Caco-2 (cell line): ENCODE measurements around the gene KDM4E. TPM values are rescaled to one million over a fixed set of nuclear protein-coding genes. Genes with fewer than 3 reads are reported as not detected.

Experiments
- BruUV-seq: library from RNA; stranded (reverse); fragments of 400-500 nt; replicated peaks from 2 replicates; lab custom pipeline; 2021; lab: Mats Ljungman, UMichigan
- CTCF ChIA-PET: fragments of 300-600 bp; sonication (Branson Sonifier 250); formaldehyde crosslinking; loops from one replicate; lab custom pipeline; 2022; ENCODE audit warnings: antibody characterized with exemption; lab: Charles Lee
- POLR2A ChIA-PET: fragments of 300-600 bp; sonication (Branson Sonifier 250); formaldehyde crosslinking; loops from one replicate; lab custom pipeline; 2022; ENCODE audit warnings: antibody characterized with exemption; lab: Charles Lee
- DNase-seq, 2 experiments: peaks; one replicate each; pipeline versions ENCODE4 v3.0.0 to v3.0.0-alpha.2; 2020 to 2022
- H3K27me3 ChIP-seq: replicated peaks from 2 replicates; pipeline ENCODE4 v1.6.0; 2011; ENCODE audit warnings: low read length; ENCODE audit not compliant: control insufficient read depth, insufficient read depth
- H3K36me3 ChIP-seq: 2 replicates; pipeline ENCODE4 v1.5.1; 2011; ENCODE audit warnings: low read length; ENCODE audit not compliant: control insufficient read depth, insufficient read depth
- H3K4me1 ChIP-seq: fragments of 250-450 bp; sonication (Bioruptor Pico); 2 replicates; pipeline ENCODE4 v1.5.1; 2020; ENCODE audit warnings: mild to moderate bottlenecking
- H3K4me3 ChIP-seq: 2 replicates; pipeline ENCODE4 v1.5.1; 2011; ENCODE audit warnings: low read depth, mild to moderate bottlenecking, control low read depth, low read length
- H3K9me3 ChIP-seq: fragments of 250-450 bp; sonication (Bioruptor Pico); 2 replicates; pipeline ENCODE4 v1.5.1; 2020; ENCODE audit warnings: mild to moderate bottlenecking, moderate library complexity
- H3K27ac Mint-ChIP-seq: one replicate; pipeline ENCODE4 v1.8.0; 2022; ENCODE audit warnings: mixed read lengths; ENCODE audit not compliant: unreplicated experiment
- H3K27me3 Mint-ChIP-seq: one replicate; pipeline ENCODE4 v1.8.0; 2022; ENCODE audit warnings: mixed read lengths; ENCODE audit not compliant: insufficient read depth, unreplicated experiment
- H3K36me3 Mint-ChIP-seq: one replicate; pipeline ENCODE4 v1.8.0; 2022; ENCODE audit warnings: mild to moderate bottlenecking, mixed read lengths; ENCODE audit not compliant: insufficient read depth, unreplicated experiment
- H3K4me1 Mint-ChIP-seq: one replicate; pipeline ENCODE4 v1.8.0; 2022; ENCODE audit warnings: low read depth, mixed read lengths; ENCODE audit not compliant: unreplicated experiment
- H3K4me3 Mint-ChIP-seq: one replicate; pipeline ENCODE4 v1.8.0; 2022; ENCODE audit warnings: mild to moderate bottlenecking, moderate library complexity, mixed read lengths; ENCODE audit not compliant: unreplicated experiment
- H3K9me3 Mint-ChIP-seq: one replicate; pipeline ENCODE4 v1.8.0; 2022; ENCODE audit warnings: mixed read lengths; ENCODE audit not compliant: unreplicated experiment
- intact Hi-C: fragments of 100-400 bp; cut with micrococcal nuclease; formaldehyde crosslinking; loops from one replicate; pipeline ENCODE4 v1.10.0; 2022; ENCODE audit not compliant: unreplicated experiment
- total RNA-seq: library from RNA; stranded (reverse); gene quantifications from 2 replicates; pipeline ENCODE4 v1.2.3, GENCODE V29; 2022
- TF ChIP-seq, protein P1 (sequence below), 2 experiments: fragments of 200-600 bp in 1 of 2; IDR thresholded peaks; 1 replicate in 1 of 2; 2 replicates in 1 of 2; pipeline versions ENCODE4 v1.5.1 to v1.8.0; 2011 to 2022; ENCODE audit warnings: antibody characterized with exemption in 1 of 2, control low read depth in 1 of 2, inconsistent platforms in 1 of 2, low read depth in 1 of 2, low read length in 1 of 2, mild to moderate bottlenecking in 1 of 2, moderate library complexity in 1 of 2; ENCODE audit not compliant: insufficient read depth in 1 of 2, severe bottlenecking in 1 of 2, unreplicated experiment in 1 of 2

KDM4E gene
- total RNA-seq, 1 experiment from 2014 or later = not detected

DNA sequence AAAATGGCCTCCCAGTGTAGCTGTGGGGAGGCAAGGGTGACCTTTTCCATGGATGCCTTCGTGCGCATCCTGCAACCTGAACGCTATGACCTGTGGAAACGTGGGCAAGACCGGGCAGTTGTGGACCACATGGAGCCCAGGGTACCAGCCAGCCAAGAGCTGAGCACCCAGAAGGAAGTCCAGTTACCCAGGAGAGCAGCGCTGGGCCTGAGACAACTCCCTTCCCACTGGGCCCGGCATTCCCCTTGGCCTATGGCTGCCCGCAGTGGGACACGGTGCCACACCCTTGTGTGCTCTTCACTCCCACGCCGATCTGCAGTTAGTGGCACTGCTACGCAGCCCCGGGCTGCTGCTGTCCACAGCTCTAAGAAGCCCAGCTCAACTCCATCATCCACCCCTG is 26.8 kb upstream of the KDM4E start:
- Histone ChIP-seq H3K36me3 (no peaks in the 10 kb centered on the region), H3K4me1 (0 out of 2 replicates have a peak, but pooled peaks cover 4% of the 10 kb centered on the region), H3K4me3 (no peak overlapping the region), H3K27me3 (no peaks in the 10 kb centered on the region), H3K9me3 (no peaks in the 10 kb centered on the region)
- Mint-ChIP-seq H3K4me3 (no peak overlapping the region), H3K9me3 (no peaks in the 10 kb centered on the region), H3K36me3 (no peaks in the 10 kb centered on the region), H3K27me3 (peaks cover 3% of the 10 kb centered on the region), H3K4me1 (no peaks in the 10 kb centered on the region), H3K27ac (no peak overlapping the region)
- TF ChIP-seq, protein P1, sequence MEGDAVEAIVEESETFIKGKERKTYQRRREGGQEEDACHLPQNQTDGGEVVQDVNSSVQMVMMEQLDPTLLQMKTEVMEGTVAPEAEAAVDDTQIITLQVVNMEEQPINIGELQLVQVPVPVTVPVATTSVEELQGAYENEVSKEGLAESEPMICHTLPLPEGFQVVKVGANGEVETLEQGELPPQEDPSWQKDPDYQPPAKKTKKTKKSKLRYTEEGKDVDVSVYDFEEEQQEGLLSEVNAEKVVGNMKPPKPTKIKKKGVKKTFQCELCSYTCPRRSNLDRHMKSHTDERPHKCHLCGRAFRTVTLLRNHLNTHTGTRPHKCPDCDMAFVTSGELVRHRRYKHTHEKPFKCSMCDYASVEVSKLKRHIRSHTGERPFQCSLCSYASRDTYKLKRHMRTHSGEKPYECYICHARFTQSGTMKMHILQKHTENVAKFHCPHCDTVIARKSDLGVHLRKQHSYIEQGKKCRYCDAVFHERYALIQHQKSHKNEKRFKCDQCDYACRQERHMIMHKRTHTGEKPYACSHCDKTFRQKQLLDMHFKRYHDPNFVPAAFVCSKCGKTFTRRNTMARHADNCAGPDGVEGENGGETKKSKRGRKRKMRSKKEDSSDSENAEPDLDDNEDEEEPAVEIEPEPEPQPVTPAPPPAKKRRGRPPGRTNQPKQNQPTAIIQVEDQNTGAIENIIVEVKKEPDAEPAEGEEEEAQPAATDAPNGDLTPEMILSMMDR (IDR thresholded peaks at IDR 0.05; ENCODE audit: insufficient read depth in 1 of 2, low read depth in 1 of 2, low read length in 1 of 2, severe bottlenecking in 1 of 2, unreplicated experiment in 1 of 2) = no peak
- intact Hi-C loops = no loop called here
- CTCF ChIA-PET = no interaction called here
- POLR2A ChIA-PET = no interaction called here
- BruUV-seq = no TSS peak
- DNase-seq = no peak

DNA sequence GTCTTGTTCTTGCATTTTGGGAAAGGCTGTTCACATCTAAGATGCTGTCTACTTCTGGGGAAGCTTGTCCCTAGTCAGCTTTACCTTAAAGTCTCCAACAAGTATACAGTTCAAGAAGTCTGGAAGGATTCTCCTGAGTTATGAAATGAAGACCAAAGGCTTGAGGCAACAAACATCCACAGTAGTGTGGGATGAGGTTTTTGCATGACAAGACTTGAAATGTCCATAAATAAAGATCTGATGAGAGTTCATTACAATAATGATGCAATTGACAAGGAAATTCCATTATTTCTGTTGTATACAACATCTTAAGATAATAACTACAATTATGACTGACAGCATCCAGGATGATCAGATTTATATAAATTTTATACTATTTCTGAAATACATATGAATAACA is 21.3 kb upstream of the KDM4E start:
- TF ChIP-seq, protein P1 (IDR thresholded peaks at IDR 0.05; ENCODE audit: insufficient read depth in 1 of 2, low read depth in 1 of 2, low read length in 1 of 2, severe bottlenecking in 1 of 2, unreplicated experiment in 1 of 2) = no peak
- H3K4me1 Mint-ChIP-seq = no peaks in the 10 kb centered on the region
- no peak overlapping the region for H3K27ac Mint-ChIP-seq
- DNase-seq = no peak
- no peaks in the 10 kb centered on the region for H3K36me3 Mint-ChIP-seq
- BruUV-seq = no TSS peak
- H3K9me3 Mint-ChIP-seq = peaks cover 9% of the 10 kb centered on the region
- CTCF ChIA-PET = no interaction called here
- no peaks in the 10 kb centered on the region for H3K27me3 ChIP-seq
- POLR2A ChIA-PET = no interaction called here
- no peaks in the 10 kb centered on the region for H3K9me3 ChIP-seq
- H3K4me3 Mint-ChIP-seq = no peak overlapping the region
- intact Hi-C loops = no loop called here
- no peaks in the 10 kb centered on the region for H3K36me3 ChIP-seq
- H3K4me1 ChIP-seq = no peaks in the 10 kb centered on the region
- H3K4me3 ChIP-seq = no peak overlapping the region
- peaks cover 23% of the 10 kb centered on the region for H3K27me3 Mint-ChIP-seq

DNA sequence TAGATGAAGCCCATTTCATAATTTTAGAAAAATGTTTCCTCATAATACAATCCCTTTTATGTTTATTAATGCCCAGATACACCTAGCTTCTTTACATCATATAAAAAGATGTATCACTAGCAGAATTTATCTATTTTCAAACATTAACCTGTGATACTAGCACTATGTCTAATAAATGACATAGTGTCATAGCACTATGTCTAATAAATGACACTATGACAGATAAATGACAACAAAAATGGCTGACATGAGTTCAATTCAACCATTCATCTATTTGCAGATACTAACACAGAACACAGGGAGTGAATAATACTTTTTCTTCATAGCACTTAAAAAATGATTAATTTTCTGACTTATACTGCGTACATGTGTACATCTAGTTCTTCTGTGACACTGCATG is 19.4 kb upstream of the KDM4E start:
- no peak overlapping the region for H3K4me3 ChIP-seq
- H3K27me3 ChIP-seq = no peaks in the 10 kb centered on the region
- H3K4me1 ChIP-seq = no peaks in the 10 kb centered on the region
- no peaks in the 10 kb centered on the region for H3K9me3 ChIP-seq
- TF ChIP-seq, protein P1 (IDR thresholded peaks at IDR 0.05; ENCODE audit: insufficient read depth in 1 of 2, low read depth in 1 of 2, low read length in 1 of 2, severe bottlenecking in 1 of 2, unreplicated experiment in 1 of 2) = no peak
- intact Hi-C loops = no loop called here
- BruUV-seq = no TSS peak
- DNase-seq = no peak
- H3K36me3 Mint-ChIP-seq = no peaks in the 10 kb centered on the region
- H3K27me3 Mint-ChIP-seq = peaks cover 27% of the 10 kb centered on the region
- no peaks in the 10 kb centered on the region for H3K4me1 Mint-ChIP-seq
- no peak overlapping the region for H3K4me3 Mint-ChIP-seq
- H3K36me3 ChIP-seq = no peaks in the 10 kb centered on the region
- peaks cover 10% of the 10 kb centered on the region for H3K9me3 Mint-ChIP-seq
- ChIA-PET CTCF (no interaction called here), POLR2A (no interaction called here)
- H3K27ac Mint-ChIP-seq = no peak overlapping the region
